Colon (tissue), 2 donors: ENCODE data around the gene IRF8.
"Not testable (repeated sequence)": the region's sequence is repeated elsewhere in the genome, so short reads cannot be mapped to it uniquely, and the experiment has no call there.

Source experiments
- FAIRE-seq: peaks from 2 replicates; lab custom pipeline; 2012; peaks lifted over from hg19 to GRCh38; lab: Jason Lieb, UNC
- donor health status: control.
- donor health status: control.

The IRF8 gene

GRCh38 chr16:85935974-85936760 is 37.2 kb downstream of the IRF8 start:
- FAIRE-seq, result no peak

- no peak for FAIRE-seq
Measured at GRCh38 chr16:85936816-85937215, 37.9 kb downstream of the IRF8 start.

DNA sequence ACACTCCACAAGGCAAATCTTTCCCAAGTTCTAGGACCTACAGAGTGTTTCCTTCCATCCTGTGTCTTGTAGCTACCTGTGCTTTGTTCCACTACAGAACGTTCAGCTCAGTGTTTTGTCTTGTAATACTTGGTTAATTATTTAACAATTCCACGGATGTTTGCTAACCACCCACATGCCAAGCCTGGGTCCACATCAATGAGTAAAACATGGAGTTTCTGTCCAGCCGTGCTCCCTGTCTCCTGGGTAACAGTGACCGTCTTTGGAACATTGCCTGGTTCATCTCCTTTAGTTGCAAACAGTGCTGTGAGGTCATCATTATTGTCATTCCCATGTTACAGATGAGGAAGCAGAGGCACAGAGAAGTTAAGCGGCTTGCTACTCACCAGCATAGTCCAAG is 41.3 kb downstream of the IRF8 start:
- no peak for FAIRE-seq

DNA sequence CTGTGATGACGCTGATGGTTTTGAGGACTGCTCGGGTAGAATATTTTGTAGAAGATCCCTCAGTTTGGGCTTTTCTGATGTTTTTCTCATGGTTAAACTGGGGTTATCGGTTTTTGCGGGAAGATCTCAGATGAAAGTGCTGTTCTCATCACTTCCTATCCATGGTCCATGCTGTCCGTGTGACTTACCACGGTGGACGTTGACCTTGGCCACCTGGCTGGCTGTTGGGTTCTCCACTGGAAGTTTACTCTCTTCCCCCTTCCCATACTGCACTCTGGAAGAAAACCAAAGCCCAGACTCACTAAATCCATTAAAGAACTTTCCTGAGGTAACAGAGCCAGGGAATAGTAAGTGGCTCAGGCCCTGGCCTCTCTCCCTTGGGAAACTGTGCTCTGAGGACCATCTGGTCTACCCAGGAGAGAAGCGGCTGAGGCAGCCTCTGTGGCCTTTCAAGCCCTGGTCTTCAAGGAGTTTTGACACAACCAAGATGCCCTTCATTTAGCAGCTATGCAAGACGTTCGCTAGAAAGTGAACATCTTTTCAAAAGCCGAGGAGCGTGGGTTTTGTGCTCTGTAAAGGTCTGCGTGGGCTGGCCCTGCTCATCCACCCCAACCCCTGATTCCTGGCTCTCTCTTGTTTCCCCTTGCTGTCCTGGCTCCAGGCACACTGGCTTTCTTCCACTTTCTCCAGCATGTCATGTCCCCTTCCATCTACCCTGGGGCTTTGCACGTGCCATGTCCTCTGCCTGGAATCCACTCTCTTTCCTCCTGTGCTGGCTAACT is 43.1 kb downstream of the IRF8 start:
- FAIRE-seq, result no peak

- not testable (repeated sequence) for FAIRE-seq
Measured at GRCh38 chr16:85942659-85943058, 43.7 kb downstream of the IRF8 start.

DNA sequence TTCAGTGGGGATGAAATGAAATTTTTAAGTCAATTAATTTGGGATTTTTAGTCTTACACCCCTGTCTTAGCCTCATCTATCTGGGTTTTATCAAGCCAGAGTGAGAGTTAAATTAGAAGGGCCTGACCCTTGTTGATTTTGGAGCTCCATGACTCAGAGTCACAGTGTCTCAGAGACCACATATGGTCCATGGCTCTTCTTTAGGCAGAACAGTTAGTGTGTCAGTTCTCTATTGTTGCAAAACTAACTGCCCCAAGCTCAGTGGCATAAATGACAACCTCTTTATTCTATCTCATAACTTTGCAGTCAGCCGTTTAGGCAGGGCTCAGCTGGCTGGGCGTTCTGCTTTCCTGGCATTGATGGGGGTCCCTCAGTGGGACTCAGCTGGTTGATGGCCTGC is 44.7 kb downstream of the IRF8 start:
- no peak for FAIRE-seq

- FAIRE-seq, result no peak
Measured at GRCh38 chr16:85944572-85945423, 45.8 kb downstream of the IRF8 start.

- FAIRE-seq, result no peak
Measured at GRCh38 chr16:85945424-85945751, 46.4 kb downstream of the IRF8 start.

- no peak for FAIRE-seq
Measured at GRCh38 chr16:85946541-85947124, 47.7 kb downstream of the IRF8 start.

DNA sequence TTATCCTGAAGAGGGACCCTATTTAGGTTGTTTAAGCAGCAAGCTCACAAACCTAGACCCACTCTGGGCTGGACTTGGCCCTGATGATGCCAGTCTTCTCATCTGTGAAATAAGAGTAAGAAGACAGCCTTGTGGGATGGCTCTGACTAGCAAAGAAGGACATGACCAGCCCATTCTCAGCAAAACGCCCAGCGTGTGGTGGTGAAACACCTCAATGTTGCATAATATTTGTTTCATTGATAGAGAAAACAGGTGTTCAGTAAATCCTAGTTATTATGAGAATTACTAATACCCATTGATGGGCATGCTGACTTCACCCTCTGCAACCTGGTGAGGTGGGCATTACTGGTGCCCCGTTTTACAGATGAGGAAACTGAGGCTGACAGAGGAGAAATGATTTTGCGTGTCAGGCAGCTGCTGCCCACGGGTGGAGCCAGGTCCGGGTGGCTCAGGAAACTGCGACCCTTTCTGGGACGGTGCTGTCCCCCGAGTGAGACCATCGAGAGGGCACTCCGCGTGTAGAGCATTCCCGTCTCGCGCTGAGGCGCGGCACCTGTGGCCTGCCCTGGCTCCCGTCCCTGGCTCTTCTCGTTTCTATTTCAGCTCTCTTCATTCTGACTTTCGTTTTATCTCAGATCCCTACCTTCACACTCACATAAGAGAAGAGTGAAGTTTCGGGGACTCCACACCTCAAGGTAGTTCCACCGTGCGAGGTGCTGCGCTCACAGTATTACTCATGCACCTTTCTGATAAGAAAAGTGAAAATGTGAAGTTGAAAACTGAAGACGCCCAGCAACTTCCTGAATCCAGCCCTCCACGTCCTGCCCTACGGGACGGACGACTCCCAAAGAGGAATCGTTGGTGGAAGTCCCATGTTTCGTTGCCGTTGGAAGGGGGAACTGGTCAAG is 48.5 kb downstream of the IRF8 start:
- FAIRE-seq, result no peak

- no peak for FAIRE-seq
Measured at GRCh38 chr16:85948138-85948509, 49.2 kb downstream of the IRF8 start.

DNA sequence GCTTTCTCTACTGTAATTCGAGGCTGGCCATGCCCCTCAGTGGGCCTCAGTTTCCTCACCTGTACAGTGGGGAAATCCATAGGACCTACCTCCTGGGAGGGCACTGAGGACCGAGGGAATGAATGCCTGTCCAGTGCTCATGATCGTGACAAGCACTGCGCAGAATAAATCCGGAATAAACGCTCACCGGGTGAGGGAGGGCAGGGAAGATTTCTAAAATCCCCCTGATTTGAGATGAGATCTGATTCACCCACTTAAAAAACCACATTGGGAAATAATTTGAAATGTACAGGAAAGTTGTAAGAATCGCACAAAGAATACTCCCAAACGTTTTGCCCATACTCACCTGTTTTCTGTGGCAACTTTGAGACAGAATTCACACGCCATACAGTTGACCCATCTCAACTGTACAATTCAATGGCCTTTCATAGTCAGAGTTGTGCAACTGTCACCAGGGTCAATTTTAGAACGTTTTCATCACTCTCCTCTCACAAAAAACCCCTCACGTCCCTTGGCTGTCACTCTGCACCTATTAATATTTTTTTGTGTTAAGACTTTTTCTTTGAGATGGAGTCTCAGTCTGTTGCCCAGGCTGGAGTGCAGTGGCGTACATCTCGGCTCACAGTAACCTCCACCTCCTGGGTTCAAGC is 49.8 kb downstream of the IRF8 start:
- no peak for FAIRE-seq

GRCh38 chr16:85950136-85950918 is 51.4 kb downstream of the IRF8 start:
- FAIRE-seq, result no peak

GRCh38 chr16:85952197-85952596 is 53.2 kb downstream of the IRF8 start:
- no peak for FAIRE-seq

DNA sequence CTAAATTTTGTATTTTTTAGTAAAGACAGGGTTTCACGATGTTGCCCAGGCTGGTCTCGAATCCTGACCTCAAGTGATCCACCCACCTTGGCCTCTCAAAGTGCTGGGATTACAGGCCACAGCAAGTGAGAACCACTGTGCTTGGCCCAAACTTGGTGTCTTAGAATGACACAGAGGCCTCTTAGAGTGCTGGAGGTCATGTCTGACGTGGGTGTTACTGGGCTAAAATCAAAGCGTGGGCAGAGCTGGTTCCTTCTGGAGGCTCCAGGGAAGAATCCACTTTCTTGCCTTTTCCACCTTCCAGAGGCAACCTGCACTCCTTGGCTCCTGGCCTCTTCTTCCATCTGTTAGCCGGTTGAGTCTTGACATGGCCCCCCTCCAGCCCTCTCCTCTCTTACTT is 53.8 kb downstream of the IRF8 start:
- FAIRE-seq, result no peak

DNA sequence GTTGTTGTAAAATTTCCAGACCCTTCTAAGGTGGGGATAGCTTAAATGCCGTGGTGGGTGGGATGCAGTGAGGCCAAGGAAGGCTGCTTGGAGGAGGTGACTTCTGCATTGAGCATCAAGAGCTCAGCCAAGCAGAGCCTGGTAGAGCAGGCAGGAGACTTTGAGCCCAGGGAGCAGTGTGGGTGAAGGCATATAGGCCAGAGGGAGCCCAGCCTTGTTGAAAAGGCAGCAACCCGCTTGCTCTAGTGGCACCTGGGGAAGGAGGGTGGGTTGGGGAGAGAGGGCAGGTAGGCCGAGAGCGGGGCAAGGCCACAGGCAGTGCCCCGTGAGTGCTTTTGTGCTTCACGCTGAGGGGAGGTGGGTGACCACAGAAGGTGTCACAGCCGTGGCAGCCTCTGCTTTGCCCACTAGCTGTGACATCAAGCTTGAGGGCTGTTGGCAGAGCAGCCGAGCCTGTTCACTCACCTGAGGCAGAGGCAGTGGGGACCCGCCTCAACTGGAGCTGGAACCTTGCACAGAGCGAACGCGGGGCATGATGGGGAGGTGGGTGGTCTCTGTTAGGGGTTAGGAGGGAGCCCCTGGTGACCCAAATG is 56.1 kb downstream of the IRF8 start:
- FAIRE-seq, result no peak

- no peak for FAIRE-seq
Measured at GRCh38 chr16:85955566-85955965, 56.6 kb downstream of the IRF8 start.

DNA sequence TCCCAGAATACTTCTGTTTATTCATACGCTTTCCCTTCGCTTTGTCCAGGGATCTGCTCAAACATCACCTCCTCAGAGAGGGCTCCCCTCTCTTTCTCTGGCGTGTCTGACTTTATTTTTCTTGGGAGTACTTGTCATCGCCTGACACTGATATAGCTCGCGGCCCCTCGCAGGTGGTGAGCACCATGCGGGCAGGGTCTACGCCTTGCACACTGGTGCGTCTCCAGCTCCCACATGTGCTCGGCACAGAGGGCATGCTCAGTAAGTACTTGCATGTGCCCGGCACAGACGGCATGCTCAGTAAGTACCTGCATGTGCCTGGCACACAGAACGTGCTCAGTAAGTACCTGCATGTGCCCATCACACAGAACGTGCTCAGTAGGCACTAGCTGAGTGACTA is 57.5 kb downstream of the IRF8 start:
- no peak for FAIRE-seq

DNA sequence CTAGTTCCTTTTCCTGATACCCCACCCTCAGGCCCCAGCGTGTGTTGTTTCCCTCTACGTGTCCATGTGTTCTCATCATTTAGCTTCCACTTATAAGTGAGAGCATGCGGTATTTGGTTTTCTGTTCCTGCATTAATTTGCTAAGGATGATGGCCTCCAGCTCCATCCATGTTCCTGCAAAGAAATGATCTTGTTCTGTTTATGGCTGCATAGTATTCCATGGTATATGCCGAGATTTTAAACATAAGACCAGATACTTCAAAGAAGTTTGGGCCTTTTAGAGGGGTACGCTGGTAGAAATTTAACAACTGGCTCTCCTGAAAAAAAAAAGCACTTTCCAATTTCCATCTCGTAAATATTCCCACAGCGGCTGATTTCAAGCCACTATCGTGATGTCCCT is 59.8 kb downstream of the IRF8 start:
- no peak for FAIRE-seq

DNA sequence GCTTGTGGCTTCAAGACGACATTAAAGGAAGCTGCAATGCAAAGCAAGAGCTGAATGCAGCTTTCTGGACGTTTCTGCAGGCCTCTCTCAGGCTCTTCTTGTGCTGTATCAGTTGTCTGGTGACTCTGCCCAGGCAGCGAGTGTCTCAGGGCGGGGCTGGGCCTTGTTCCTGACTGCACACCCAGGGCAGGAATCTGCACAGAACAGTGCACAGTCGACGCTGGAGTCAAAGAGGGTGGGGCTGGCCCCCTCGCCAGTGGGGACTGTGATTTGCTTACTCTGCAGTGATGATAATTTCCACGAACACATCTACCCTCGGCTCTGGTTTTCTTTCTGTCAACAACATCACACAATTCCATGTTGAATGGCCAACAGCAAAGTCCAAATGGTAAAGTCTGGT is 60.7 kb downstream of the IRF8 start:
- no peak for FAIRE-seq
